Prostate gland (tissue), 2 donors: ENCODE results near the gene SRRM4.

Experiments
- CTCF ChIP-seq, 4 experiments: fragments of 200-600 bp in 2 of 4; fragments of 450-650 bp in 2 of 4; sonication (generic) in 2 of 4; IDR thresholded peaks; 1 replicate in 3 of 4; 2 replicates in 1 of 4; pipeline ENCODE4 v1.5.1; 2016 to 2019; ENCODE audit warnings: antibody characterized with exemption in 4 of 4, mild to moderate bottlenecking in 2 of 4, moderate library complexity in 2 of 4
- POLR2AphosphoS5 ChIP-seq: sonication (generic); formaldehyde crosslinking; IDR thresholded peaks from one replicate; pipeline ENCODE4 v1.6.1; 2017; ENCODE audit warnings: antibody characterized with exemption

GRCh38 chr12:119090865-119091264, 109.5 kb downstream of the SRRM4 start:
- no peak for TF ChIP-seq CTCF (IDR thresholded peaks at IDR 0.05)
- TF ChIP-seq POLR2AphosphoS5, result no peak
